ENCODE results near the gene ZNF341.

The ZNF341 gene

GRCh38 chr20:33790566-33790965, 58.8 kb downstream of the ZNF341 start:
- Histone ChIP-seq H3K9me2 (replicated peaks; ENCODE audit: insufficient read depth, low read length) (no peaks in the 10 kb centered on the region), H3K9me3 (replicated peaks; ENCODE audit: insufficient read depth, low read length) (no peaks in the 10 kb centered on the region), H3F3A (ENCODE audit: insufficient read depth, low read length) (no peaks in the 10 kb centered on the region), H3K79me2 (ENCODE audit: low read length) (0 out of 2 replicates have a peak, but pooled peaks cover 7% of the 10 kb centered on the region), H3K4me1 (ENCODE audit: low read length) (peaks cover 25% of the 10 kb centered on the region), H2AFZ (ENCODE audit: low read length) (no peak overlapping the region), H3K9ac (ENCODE audit: low read length) (no peak overlapping the region), H3K36me3 (replicated peaks; ENCODE audit: insufficient read depth, low read length) (no peaks in the 10 kb centered on the region), H3K27me3 (replicated peaks; ENCODE audit: insufficient read depth, low read length) (no peaks in the 10 kb centered on the region), H3K4me2 (ENCODE audit: low read depth, low read length) (no peak overlapping the region), H4K20me1 (ENCODE audit: insufficient read depth, low read length) (no peaks in the 10 kb centered on the region), H3K4me3 (ENCODE audit: low read length) (no peak overlapping the region), H3K27ac (ENCODE audit: low read length) (no peak overlapping the region)
- TF ChIP-seq CTCF (IDR thresholded peaks at IDR 0.05; ENCODE audit: low read length) = no peak
- no peak for TF ChIP-seq EZH2phosphoT487 (IDR thresholded peaks at IDR 0.05; ENCODE audit: low read length)
- TF ChIP-seq EZH2 (optimal IDR thresholded peaks at IDR 0.05; ENCODE audit: low read depth, low read length) = no peak
- no peak for DNase-seq

- Histone ChIP-seq H3K4me2 (ENCODE audit: low read depth, low read length) (no peak overlapping the region), H4K20me1 (ENCODE audit: insufficient read depth, low read length) (no peaks in the 10 kb centered on the region), H3K9ac (ENCODE audit: low read length) (no peak overlapping the region), H3K36me3 (replicated peaks; ENCODE audit: insufficient read depth, low read length) (no peaks in the 10 kb centered on the region), H3K9me2 (replicated peaks; ENCODE audit: insufficient read depth, low read length) (no peaks in the 10 kb centered on the region), H3K4me3 (ENCODE audit: low read length) (no peak overlapping the region), H3K27me3 (replicated peaks; ENCODE audit: insufficient read depth, low read length) (no peaks in the 10 kb centered on the region), H3K4me1 (ENCODE audit: low read length) (peaks cover 21% of the 10 kb centered on the region), H3K79me2 (ENCODE audit: low read length) (0 out of 2 replicates have a peak, but pooled peaks cover 7% of the 10 kb centered on the region), H3K27ac (ENCODE audit: low read length) (no peak overlapping the region), H3K9me3 (replicated peaks; ENCODE audit: insufficient read depth, low read length) (no peaks in the 10 kb centered on the region), H2AFZ (ENCODE audit: low read length) (no peak overlapping the region), H3F3A (ENCODE audit: insufficient read depth, low read length) (no peaks in the 10 kb centered on the region)
- DNase-seq = no peak
- TF ChIP-seq EZH2 (optimal IDR thresholded peaks at IDR 0.05; ENCODE audit: low read depth, low read length) = no peak
- no peak for TF ChIP-seq CTCF (IDR thresholded peaks at IDR 0.05; ENCODE audit: low read length)
- TF ChIP-seq EZH2phosphoT487 (IDR thresholded peaks at IDR 0.05; ENCODE audit: low read length) = no peak
Measured at GRCh38 chr20:33791021-33791420, 59.2 kb downstream of the ZNF341 start.

GRCh38 chr20:33791540-33791939, 59.7 kb downstream of the ZNF341 start:
- no peaks in the 10 kb centered on the region for H3K9me3 ChIP-seq (replicated peaks; ENCODE audit: insufficient read depth, low read length)
- H3K27ac ChIP-seq (ENCODE audit: low read length) = no peak overlapping the region
- peaks cover 16% of the 10 kb centered on the region for H3K4me1 ChIP-seq (ENCODE audit: low read length)
- TF ChIP-seq EZH2phosphoT487 (IDR thresholded peaks at IDR 0.05; ENCODE audit: low read length) (no peak), CTCF (IDR thresholded peaks at IDR 0.05; ENCODE audit: low read length) (no peak), EZH2 (optimal IDR thresholded peaks at IDR 0.05; ENCODE audit: low read depth, low read length) (no peak)
- H2AFZ ChIP-seq (ENCODE audit: low read length) = no peak overlapping the region
- no peak overlapping the region for H3K4me3 ChIP-seq (ENCODE audit: low read length)
- H3K36me3 ChIP-seq (replicated peaks; ENCODE audit: insufficient read depth, low read length) = no peaks in the 10 kb centered on the region
- no peak overlapping the region for H3K4me2 ChIP-seq (ENCODE audit: low read depth, low read length)
- no peaks in the 10 kb centered on the region for H3F3A ChIP-seq (ENCODE audit: insufficient read depth, low read length)
- H3K27me3 ChIP-seq (replicated peaks; ENCODE audit: insufficient read depth, low read length) = no peaks in the 10 kb centered on the region
- H3K79me2 ChIP-seq (ENCODE audit: low read length) = 0 out of 2 replicates have a peak, but pooled peaks cover 7% of the 10 kb centered on the region
- H3K9me2 ChIP-seq (replicated peaks; ENCODE audit: insufficient read depth, low read length) = no peaks in the 10 kb centered on the region
- H3K9ac ChIP-seq (ENCODE audit: low read length) = no peak overlapping the region
- DNase-seq = no peak
- H4K20me1 ChIP-seq (ENCODE audit: insufficient read depth, low read length) = no peaks in the 10 kb centered on the region

Measured in MM.1S (cell line).